NCI-H345 treated with DMSO at 0.1 percent for 48 hours (cell line): ENCODE measurements around the gene CHN2.
A peak's percentile ranks its signal among the peaks of the same experiment; 100 is the strongest.

Experiments used
- DNase-seq: peaks from one replicate; lab custom pipeline; 2025; ENCODE audit not compliant: unreplicated experiment; lab: John Stamatoyannopoulos, UW

The CHN2 gene

DNA sequence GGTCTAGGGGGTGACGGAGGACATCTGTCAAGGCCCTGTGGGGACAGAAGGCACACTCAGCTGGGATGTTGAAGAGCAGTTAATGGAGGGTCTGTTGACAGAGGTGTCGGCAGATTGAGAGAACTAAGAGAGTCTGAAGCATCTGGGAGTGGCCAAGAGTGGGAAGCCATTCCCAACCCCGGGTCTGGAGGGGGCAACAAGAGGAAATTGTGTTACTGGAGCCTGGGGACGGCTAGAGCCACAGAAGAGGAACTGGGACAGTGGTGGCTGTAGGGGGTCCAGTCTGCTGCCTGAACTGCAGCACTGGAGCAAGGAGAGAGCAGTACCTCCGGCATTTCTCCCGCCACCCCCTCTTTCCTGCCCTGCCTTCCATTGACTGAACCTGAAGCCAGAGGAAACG, 136.6 kb downstream of the CHN2 start:
- DNase-seq = no peak

DNA sequence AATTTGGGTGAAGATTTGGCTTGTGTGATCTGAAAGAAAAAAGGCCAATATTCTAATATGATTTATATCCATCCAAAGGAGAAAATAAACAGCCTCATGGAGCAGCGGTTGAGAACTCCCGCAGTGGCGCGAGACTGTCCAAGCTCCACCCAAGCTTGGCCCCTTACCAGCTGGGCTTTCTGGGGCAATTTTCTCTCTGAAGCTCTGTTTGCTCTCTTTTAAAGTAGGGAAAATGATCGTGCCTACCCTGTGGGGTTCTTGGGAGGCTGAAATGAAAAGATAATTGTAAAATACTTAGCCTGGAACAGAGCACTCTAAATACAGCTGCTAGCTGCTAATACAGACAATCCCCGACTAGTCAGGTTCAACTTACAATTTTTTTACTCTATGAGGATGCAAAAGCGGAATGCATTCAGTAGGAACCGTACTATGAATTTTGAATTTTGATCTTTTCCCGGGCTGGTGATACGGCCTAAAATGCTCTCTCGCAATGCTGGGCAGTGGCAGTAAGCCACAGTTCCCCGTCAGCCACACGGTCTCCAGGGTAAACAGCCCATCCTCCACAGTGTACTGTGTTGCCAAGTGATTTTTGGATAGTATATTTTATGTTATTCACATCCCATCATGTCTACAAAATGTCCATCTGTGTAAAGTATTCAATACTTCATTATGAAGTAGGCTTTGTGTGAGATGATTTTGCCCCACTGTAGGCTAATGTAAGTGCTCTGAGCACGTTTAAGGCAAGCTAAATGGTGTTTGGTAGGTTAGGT, 137.7 kb downstream of the CHN2 start:
- peak; percentile 94 for DNase-seq

DNA sequence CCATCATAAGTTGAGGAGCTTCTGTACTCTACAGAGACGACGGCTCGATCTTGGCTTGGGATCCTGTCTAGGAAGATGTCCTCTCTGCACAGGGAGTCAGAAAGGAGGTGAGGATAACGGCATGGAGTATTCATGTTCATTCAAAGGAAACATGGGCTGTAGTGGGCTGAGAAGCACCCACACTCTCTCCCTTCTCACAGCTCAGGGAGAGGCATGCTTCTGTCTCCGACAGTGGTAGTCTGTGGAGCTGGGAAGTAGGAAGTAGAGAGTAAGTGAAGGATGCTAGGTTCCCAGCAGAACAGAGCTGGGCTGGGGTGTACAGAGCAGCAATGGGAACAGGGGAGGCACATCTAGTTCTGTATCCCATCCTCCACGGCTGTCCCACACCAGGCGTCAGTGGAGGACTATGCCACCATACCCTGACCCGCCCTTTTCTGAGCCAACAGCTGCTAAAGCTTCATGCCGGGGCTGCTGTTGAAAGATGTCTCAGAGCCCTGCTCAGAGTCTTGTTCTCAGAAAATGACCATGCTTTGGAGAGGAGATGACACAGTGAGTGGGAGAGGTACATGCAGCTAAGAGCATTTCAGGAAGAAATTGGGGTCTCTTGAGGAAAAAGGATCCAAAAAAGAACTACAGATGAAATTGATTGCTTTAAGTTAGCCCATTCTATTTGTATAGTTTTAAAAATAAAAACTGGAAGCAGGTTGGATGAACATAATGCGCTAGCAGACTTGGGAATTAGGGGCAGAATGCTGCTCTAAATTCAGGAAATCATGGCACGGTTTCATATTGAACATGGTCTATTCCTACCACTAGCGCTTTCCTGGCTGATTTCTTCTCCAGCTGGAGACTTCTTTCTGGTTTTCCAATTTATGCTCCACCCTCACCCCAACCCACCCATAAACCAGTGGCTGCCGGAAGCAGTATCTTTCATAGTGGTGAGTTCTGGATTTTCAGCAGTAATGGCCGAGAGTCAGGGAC, 138.6 kb downstream of the CHN2 start:
- no peak for DNase-seq

DNA sequence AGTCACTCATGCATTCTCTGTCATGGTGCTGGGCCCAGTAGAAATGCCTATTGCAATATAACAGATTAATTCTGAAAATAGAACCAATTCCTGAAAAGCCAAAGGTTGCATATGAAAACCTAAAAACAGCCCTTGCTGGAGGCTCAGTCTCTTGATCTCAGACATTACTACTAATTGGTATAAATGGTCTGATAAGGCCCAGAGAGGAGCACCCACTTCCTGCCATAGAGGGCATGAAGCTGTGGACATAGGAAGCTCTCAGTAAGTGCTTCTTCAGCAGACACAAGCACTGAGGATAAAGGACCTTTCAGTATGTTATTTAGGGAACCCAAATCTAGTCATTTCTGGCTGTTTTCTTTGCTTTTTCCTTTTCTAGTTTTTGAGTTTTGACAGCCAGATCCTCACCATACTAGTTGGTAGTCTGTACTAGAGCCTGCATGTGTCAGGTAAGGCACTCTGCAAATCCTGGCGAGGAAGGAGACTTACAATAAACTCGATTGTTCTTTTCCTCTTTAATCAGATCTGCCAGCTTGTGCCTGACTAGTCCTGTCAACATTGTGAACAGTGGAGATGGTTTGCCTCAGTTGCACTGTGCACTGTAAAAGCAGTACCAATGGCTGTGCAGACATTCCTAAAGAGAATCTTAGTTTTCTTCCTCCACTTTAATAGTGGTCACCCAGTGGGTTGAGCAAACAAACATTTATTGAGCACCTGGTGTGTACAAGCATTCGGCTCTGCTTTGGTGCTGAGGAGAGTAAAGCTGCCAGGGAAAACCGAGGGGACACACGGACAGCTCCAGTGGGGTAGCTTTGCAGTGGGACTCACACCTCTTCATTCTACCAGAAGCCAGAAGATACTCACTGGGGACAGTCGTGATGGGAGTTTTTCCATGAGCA, 140.9 kb downstream of the CHN2 start:
- DNase-seq = no peak

DNA sequence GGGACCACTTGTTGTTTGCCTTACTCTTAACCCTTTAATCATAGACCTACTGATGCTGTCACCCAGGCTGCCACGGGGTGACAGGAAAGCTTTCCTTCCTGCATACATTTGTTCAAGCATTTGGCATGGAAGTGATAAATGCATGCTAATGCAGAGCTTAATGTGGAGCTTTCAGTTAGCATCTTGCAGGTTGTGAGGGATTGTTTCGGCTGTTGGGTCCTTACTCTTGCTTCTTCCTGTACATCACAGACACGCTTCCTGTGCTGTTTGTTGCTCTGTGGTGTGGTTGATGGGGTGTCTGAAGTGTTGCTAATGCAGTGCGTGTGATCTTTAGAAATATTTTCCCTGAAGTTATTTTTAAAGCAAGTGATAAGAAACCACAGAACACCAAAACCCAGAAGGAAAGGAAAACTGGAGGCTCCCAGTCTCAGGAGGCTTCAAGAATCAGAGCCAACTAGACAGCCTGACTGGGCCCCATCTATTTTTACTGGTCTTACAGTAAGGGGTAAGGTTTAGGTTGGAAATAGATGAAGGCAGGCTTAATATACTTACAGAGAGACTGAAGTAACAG, 143.1 kb downstream of the CHN2 start:
- no peak for DNase-seq

DNA sequence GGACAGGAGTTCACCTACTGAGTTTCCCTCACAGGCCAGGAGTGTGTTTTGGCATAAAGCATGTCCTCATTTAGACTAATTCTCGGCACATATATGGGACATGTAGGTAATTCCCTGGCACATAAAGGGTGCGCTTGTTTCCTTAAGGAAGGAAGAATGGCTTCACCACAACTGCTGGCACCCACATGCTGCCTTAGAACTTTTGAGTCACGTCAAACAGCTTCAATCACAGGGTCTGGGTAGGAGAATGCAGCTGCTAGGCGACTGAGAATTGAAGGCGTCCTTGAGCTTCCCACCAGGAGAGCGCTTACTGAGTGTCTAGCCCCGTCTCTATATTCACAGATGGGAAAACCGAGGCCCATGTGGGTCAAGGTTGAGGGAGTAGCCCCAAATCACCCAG, 146.1 kb downstream of the CHN2 start:
- no peak for DNase-seq

DNA sequence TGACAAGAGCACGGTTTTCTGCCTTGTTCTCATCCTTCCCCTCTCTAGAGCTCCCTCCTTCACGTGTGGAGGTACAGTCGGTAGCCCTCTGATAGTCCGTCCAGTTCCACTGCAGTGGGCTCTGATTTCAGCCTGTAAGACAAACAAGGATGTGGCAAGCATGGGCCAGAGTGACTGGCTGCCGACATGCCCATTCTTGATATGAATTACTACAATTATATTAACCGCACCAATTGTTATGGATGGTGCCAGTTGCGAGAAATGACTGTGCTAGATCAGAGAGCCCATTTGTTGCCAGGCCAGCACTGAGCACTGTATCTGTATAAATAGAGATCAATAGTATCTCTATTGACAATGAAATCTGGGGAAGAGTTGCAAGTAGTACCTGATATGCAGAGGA, 146.6 kb downstream of the CHN2 start:
- no peak for DNase-seq

DNA sequence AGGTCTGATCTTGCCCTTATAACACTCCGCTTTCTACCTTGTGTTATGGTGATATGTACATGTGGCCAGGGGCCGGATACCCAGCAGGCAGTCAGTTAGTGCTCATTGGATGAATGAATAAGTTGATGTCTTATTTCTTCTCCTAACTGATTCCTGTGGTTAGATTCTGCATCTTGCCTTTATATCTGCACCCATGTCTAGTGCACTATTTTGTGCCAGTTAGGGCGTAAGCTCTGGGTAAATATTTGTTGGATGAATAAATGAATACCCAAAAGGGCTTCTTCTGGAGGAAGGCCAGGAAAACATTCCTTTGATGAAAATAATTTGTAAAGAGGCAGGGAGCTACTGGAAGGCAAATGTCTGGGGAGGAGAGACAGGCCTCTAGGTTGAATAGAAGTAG, 148.2 kb downstream of the CHN2 start:
- DNase-seq = no peak

DNA sequence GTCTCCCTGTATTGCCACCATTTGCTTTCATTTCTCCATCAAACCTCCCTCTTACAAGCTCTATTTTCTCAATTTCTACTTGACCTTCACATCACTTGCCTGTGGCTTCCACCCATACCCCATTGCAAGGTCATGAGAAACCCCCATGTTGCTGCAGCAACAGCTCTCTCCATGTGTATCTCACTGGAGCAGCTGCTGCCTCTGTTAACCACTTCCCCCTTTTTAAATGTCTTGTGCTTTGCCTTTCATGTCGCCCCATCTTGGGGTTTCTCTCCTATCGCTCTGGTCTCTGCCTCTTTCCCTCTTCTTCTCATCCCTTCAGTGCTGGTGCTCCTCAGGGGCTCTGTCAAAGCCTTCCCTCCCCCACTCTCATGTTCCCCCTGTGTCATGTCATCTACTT, 148.8 kb downstream of the CHN2 start:
- no peak for DNase-seq

DNA sequence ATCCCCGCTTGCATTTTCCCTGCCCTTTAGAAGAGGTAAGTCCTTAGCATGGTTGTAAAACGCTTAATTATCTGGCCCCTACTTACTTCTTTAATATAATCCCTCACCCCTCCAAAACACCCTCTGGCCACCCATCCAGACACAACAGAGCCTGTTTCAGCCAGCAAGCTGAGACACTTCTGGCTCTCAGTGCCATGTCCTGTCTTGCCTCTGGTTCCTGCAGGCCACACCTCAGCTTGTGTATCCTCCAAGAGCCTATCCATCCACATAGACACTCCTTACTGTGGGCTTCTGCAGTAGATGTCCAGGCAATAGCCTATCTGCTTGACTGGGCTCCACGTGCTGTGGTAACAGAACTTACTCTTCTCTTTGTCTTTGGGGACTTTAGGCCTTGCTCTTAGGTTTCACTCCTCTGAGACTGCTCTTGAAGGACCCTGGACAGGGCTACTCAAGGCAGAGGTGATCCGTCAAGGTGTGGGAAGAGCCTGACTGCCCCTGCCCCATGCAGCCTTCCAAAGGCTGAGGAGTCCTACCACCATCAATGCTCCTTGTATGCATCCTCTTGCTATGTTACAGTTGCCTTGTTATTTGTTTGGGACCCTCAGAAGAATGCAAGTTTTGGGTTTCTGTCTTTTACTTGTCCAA, 149.9 kb downstream of the CHN2 start:
- no peak for DNase-seq

DNA sequence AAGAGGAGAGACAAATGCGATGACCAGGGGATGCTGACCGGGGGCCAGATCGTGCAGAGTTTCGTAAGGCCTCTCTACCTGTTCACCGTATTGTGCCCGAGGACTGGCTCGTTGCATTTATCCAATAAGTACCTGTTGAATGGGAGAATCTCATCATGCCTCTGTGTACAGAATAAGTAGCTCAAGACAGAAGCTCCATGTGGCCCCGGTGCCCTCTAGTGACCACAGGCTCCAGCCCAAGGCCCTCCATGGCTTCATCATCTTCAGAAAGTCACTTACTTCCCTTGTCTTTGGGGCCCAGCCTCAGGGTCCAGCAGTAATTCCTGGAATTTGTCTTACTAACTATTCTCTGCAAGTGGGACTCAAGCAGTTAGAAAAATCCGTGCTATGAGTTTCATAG, 151.0 kb downstream of the CHN2 start:
- no peak for DNase-seq

DNA sequence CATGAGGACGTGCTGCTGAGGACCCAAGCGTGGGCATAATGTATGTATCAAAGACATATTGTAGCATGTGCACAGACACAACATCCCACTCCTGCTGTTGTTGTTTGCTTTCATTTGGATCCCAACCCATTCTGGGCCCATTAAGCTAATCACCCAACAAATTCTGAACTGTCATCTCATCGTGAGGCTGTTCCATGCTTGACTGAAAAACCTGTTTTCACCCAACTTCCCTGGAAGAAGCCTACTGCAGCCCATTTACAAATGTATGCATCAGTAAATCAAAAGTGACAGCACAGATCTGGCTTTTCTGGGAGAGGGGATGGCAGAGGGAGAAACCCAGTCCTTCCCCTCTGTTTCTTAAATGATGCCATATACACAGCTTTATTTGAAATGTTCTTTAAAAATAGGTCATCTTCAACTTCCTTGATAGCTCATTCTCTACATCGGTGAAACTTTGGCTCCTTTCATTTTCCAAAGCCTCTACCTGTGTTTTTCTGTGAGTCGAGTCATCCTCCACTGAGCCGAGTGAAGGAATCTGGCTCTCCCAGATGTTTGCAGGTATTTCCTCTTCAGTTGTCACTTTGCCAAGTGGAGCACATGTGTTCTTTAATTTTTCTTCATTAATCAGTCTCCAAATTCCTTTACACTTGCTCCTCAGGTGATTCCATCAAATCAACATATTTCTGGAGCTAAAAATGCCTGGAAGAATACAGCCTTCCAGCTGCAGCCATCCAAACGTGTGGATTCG, 151.8 kb downstream of the CHN2 start:
- DNase-seq = no peak

DNA sequence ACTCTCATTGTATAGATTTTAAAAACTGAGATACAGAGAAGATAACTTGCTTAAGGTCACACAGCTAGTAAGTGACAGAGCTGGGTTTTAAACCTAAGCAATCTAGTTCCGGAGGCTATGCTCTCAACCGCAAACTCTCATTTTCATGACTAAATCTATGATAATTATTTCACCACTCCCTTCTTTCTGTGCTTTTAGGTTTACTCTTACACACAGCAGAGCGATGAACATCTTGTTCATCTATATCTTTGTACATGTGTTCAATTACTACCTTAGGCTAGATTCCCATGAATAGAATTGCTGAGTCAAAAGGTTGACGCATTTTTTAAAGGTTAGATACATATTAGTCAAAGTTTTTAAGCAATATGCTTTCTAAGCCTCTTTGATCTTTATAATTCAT, 154.8 kb downstream of the CHN2 start:
- DNase-seq = no peak

DNA sequence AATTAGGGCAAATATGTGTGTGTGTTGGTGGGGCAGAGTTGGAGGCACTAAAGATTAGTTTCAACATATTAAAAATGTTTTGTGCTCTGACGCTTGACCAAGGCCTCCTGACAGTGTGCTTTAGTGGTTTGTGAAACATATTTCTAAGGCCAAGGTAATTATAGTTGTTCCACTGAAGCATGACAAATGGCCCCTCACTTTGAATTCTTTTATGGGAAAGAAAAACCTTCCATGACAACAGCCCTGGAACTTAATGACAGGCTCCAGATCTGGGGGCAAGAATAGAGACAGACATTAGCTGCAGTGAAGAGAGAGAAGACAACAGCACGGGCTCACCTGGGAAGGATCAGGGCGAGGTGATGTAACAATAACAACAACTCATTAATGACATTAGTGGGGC, 155.8 kb downstream of the CHN2 start:
- DNase-seq = no peak

DNA sequence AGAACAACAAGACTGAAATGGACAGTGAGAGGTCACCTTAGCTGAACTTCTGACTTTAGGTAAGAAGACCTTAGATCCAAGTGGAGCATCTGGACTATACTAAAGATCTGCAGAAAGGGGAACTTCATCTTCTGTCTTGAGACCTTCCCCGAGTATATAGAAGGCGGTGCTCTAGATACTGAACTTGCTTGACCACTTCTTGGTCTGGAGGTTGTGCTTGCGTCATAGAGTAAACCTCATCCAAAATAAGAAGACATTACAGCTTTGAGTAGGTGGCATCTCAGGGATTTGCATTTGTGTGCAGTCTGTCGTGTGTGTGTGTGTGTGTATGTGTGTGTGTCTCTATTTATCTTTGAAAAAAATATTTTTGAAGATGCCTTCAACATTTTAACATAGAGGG, 157.5 kb downstream of the CHN2 start:
- DNase-seq = no peak

DNA sequence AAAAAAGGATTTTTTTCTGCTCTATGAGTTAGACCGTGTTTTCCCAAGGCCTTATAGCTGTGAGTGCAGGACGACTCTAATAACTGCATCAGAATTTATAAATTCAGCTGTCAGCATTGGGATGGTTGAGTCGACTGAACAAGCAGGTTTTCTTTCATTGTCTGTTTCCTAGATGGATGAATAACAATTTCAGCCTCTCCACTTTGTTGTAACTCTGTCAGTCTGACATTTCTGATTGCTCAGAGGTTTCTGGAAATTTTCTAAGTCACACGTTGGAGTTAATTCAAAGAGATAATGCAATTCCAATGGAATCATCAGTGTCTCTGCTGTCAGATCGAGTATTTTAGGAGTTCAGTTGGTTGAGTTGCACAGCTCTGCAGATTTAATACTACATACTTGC, 159.2 kb downstream of the CHN2 start:
- no peak for DNase-seq

DNA sequence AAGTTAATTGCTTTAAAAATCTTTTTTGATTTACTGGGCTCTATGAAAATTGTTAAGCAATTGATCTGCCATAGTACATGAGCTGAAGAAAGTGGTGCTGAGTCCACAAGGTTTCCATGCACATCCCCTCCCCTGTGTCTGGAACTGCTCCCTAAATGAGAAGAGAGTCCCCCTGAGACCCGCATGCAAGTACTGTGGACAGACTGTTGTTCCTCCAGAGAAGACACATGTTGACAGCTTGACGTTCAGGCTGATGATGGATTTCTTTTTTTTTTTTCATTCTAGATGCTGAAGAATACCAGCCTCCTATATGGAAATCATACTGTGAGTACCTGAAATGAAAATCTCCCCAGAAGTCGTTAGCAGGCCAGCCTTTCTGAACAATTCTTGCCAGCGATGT, 159.8 kb downstream of the CHN2 start:
- no peak for DNase-seq

DNA sequence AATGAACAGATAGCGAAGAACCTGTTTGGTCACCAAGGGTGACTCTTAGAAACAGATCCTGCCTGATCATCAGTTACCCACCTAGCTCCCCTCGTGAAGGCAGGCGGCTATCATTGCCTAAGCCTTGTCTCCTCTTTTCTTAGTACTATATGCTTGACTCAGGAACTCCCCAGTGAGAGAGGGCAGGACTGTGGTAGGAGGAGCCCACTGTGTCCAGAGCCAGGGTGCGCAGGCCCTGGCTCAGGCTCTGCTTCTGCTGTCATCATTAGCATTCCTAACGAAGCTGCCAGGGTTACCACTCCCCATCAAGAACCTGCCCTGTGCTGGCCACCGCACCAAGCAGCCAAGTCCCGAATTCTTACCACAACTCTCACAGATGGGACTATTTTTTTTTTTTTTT, 160.8 kb downstream of the CHN2 start:
- no peak for DNase-seq

DNA sequence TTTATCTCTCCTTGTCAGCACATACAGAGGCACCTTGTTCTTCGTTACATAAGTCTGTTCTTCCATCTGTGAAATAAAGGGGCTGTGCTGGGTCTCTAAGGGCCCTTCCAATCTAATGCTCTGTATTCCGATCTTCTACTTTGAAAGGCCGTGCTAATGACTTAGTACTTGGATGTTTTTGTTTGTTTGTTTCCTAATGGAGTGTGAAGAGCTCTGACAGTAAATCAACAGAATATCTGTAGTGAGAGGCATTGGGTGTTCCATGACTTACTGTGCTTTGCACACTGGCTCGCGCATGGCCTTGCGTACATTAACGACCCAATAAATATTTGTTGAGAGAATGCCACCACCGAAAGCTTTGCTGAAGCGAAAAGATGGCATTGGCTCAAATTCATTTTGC, 162.1 kb downstream of the CHN2 start:
- DNase-seq = no peak
